ENCODE results near the gene ATP2B3.

ATP2B3 gene

DNA sequence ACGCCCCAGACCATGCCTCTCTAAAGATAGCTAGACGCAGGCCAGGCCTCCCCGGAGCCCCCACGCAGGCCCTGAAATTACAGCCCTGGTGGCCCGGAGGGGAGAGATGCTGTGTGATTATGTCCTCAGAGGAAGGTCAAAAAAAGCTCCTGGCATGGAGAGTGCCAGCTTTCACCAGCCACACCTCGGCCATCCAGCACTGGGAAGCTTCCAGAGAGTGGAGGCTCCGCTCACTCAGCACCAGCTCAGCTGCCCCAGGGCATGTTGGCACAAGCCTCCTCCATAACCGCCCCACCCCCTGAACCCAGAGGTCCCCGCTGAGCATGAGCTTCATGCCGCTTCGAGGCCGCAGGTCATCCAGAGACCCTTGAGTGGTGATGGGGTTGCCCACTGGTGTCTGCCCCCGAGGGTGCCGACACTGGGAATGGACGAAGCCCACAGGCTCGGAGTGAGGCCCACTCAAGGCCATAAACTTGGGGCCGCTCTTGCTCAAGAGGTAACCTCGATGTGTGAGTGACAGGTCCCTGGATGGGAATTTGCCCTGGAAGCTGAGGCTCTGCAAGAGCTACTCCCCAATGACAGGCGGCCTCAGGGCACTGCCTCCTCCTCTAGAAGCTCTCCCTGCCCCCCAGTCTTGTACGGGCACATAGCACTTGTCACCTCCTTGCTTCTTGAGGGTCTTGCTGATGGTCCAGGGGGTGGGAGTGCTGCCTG, 27.1 kb upstream of the ATP2B3 start:
- no peak for DNase-seq

DNA sequence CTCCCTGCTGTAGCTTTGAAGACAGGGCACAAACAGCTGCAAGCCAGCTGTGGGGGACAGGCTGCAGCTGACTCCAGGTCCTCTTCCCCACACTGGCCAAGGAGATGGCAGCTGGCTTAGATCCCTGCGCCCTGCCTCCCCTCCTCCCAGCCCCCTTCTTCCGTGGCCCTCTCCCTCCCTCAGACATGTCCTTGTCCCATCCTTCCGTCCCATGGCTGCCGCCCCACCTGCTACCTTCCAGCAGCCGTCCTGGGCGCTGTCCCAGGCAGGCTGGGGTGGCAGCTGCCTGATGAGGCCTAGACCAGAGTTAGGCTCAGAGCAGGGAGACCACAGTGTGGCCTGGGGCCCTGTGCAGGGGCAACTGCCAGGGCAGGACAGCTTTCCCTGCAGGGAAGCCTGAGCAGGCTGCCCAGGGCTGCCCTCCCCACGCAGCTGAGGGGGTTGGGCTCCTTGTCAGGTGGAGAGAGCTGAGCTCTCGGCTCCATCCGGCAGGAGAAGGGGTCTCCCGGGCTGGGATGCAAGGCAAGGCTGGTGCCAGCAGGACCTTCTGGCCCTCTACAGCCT, 26.0 kb upstream of the ATP2B3 start:
- no peak for DNase-seq

DNA sequence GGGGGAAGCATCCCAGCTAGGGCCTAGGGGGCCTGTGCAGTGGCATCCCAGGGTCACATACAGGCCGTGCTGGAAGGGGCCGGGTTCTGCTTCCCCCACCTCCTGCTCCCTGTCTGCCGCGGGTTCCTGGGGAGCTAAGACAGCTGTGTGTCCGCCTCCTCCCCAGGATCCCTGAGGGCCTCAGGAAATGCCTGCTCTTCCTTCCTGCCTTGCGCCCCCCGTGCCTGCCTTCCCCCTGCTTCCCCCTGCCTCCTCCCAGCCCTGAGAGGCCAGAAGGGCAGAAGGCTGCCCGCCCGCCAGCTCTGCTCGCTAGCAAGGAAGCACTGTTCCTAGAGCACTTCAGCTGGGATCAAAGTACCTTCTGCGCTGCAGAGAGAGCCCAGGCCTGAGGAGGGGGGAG, 25.5 kb upstream of the ATP2B3 start:
- no peak for DNase-seq

DNA sequence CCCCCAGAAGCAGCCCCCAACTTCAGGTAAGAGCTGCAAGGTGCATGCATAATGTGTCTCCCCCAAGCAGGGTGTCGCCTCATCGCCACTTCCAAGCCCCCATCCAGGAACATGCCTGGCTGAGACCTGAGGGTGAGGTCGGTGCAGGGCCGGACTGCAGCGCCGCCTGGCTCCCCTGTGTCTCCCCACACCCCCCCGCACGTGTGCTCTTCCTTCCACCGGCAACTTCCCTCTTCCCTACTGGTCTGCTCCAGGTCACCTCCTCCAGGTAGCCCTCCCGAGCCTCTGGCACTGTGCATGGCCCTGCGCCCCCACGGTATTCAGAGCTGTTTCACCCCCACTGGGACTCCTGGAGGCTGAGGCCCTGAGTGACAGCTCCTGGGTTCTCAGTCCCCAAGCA, 24.9 kb upstream of the ATP2B3 start:
- DNase-seq: no peak

DNA sequence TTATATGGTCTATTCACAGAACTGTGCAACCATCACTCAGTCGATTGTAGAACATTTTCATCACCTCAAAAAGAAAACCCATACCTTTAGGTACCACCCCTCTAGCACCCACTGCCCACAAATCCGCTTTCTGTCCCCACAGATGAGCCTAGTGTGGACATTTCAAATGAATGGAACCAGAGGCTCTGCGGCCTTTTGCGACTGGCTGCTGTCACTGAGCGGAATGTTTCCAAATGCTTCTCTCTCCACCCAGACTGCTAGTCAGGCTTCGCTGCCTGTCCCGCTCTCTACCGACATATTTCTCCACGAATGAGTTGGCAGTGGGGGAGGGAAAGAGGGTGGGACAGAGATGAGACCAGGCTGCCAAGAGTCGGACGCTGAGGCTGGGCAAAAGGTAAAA, 24.4 kb upstream of the ATP2B3 start:
- no peak for DNase-seq

DNA sequence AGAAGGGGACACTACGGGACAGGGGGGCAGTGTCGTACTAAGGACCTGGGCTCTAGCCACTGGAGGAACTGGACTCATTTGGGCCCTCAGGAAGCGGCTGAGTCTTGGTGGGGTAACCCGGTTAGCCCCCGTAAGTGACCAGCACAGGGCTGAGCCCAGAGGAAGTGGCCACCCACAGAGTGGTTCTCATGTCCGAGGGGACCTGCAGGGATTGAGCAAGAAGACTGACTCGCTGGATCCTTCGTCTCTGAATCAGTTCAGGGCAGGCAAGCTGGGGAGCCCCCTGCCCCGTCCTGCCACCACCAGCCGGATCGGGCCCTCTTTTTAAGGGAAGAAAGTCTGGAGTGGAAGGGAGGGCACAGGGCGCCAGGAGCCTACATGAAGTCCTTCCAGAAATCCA, 23.4 kb upstream of the ATP2B3 start:
- no peak for DNase-seq

DNA sequence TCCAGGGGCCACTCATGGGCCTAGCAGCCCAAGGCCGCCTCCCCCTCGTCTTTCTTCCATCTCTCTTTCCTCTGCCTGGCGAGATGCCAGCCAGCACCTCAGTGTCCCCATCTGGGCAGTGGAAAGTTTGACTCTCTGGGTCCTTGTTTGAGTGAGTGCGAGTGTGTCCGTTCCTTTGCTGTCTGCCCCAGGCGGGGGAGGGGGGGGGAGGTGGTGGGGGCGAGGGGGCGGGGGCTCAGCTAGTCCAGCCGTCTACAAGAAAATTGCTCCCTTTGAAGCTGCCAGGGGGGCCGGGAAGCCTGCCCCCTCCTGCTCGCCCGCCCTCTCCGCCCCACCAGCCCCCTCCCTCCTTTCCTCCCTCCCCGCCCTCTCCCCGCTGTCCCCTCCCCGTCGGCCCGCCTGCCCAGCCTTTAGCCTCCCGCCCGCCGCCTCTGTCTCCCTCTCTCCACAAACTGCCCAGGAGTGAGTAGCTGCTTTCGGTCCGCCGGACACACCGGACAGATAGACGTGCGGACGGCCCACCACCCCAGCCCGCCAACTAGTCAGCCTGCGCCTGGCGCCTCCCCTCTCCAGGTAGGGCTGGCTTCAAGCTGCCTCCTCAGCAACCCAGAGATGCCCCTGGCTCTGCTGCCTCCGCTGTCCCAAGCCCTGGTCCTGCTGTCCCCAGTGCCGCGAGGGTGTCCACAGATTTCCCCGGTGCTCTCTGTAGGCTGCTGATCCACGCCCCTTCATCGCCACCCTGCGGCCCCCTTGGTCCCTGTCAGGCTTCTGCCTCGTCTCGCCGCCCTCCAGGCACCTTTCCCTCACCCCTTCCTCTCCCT, 22.7 kb upstream of the ATP2B3 start, which contains the start of gene BGN:
TSS of gene BGN (plus strand) at position 440 of the 821 bp plus-strand sequence. CDS start 9,652 bp downstream, outside the sequence.
- peak; percentile 12 for DNase-seq

DNA sequence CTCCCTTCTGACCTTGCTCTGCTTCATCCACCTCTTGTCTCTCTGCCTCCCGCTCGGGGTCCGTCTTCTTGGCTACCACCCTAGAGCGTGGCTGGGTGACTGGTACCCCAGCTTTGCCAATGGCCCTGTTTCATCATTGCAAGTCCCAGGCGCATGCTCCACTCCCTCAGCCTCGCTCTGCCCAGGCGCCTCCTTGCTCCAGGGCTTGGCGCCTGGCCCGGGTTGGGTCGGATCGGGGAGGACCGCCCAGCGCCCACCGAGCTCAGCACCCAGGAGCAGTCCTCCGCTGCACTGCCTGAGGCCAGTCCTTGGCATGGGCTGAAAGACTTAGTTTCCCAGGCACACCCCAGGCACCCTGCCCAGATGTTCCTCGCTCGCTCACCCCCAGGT, 22.1 kb upstream of the ATP2B3 start:
- DNase-seq: no peak

DNA sequence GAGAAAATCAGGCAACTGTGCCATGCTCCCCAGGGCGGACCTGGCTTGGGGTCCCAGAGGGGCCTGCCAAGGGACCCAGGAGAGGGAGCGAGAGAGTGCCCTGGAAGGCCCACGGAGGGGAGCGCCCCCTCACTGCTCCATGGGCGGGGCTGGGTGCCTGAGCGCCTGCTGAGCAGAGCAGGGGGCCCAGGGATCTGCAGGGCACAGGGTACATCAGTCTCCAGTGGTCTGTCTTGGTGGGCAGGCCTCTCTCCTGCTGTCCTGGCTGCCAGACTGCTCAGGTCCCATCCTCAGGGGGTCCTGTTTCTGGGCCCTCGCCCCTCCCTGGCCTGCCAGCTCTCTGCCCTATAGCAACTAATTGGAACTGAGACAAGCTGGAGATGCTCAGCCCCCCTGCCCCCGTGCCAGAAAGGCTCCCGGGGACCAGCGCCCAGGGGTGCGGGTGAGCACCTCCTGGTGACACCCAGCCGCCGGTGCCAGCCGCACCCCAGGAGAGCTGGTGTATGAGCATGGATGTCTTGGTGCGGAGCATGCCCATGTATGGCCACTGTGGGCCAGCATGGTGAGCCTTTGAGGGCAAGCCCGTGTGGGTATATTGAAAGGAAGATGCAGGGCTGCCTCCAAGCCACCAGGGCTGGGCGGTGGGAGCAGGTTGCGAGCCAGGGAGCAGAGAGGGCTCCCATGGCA, 21.4 kb upstream of the ATP2B3 start:
- DNase-seq: no peak

DNA sequence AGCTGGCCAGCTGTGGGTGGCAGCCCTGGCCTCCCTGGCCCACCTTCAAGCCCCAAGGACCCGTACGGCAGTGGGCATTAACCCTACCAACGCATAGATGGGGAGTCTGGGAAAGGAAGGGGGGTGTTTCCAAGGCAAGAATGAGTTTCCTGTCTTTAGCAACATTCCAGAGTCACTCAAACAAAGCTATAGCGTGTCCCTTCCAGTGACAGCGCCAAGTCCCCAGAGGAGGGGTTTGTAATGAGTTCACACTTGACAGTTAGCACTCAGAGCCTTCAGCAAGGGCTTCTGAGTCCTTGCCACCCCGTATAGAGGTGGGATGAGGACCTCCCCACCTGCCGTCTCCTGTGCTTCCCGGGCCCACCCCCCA, 20.9 kb upstream of the ATP2B3 start:
- DNase-seq: no peak

DNA sequence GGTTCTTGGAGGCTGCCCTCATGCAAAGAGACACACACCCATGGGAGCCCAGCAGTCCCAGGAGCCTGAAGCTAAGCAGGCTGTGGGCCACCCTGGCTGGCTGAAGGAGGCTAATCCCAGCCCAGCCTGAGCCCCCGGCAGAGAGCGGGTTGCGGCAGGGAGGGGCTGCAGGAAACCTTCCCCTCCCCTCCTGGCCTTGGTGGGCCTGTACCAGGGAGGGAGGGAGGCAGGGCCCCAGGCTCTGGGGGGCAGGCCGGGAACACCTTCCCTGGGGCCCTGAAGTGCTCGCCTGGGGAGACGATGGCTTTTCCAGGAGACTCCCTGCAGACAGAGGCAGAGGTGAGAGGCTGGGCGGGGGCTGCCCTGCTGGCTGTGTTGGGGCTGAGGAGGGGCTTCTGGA, 19.0 kb upstream of the ATP2B3 start:
- DNase-seq: no peak

DNA sequence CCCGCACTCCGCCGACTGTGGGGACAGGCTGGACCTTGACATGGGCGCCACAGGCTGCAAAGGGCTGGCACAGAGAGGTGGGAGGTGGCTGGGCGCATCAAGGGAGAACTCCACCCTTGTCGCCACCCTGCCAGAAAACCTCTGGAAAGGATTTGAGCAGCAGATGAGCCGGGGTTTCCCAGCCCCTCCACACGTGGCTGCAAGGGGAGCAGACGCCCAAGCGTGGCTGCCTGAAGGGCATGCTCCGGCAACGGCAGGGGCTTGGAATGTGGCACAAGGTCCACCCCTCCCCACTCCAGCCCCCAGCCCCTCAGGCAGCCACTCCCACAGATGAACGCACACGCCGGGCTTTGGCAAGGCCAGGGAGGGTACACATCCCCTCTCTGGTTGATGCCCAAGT, 18.1 kb upstream of the ATP2B3 start:
- no peak for DNase-seq

DNA sequence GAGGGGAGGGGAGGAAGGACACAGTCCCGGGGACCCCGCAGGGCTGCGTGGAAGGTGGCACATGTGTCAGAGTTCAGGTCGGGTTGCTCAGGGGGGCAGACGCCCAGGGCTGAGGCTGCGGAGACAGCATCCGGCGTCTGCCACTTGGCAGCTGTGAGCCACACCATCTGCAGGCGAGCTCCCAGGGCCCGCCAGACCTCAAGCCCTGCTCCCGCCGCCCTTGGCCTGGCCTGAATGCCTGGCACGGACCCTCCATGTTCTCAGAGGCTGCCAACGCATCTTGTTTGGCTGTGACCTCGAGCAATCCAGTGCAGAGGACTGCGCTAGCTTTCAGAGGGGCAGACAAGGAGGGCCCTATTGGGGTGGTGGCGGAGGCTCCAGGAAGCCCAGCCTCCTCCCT, 17.6 kb upstream of the ATP2B3 start:
- DNase-seq: no peak

DNA sequence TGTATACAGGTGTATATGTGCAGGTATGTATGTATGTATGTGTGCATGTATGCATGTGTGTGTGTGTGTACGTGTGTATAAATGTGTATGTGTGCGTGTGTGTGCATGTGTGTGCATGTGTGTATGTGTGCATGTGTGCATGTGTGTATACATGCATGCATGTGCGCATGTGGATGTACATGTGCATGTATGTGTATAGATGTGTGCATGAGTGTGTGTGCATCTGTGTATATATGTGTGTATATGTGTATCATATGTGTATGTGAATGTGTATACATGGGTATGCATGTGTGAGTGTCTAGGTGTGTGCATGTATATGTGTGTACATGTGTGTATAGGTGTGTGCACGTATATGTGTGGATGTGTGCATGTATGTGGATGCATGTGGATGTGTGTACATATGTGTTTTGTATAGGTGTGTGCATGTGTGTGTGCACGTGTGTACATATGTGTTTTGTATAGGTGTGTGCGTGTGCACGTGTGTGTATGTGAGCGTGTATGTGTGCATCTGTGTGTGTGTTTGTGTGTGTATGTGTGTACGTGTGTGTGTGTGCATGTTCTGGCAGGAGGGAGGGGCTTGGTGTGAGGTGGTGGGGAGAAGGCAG, 16.7 kb upstream of the ATP2B3 start:
- DNase-seq: no peak

DNA sequence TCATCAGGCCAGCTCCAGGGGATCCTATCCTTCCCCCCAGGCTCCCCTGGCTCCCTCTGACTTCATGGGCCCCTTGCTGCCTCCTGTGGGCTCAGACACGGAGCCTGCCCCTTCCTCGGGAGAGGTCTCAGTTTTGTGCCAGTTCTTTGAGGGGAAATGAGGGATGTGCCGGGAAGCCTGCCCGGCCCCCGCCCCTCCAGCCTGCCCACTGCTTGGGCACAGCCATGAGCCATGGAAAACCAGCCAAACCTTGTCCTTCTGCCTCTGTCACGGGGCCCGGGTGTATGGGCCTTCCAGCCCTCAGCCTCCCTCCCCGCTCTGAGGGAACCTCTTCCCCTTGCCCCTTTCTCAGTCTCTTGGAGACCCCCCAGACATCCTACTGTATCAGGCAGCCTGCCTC, 15.9 kb upstream of the ATP2B3 start:
- no peak for DNase-seq

DNA sequence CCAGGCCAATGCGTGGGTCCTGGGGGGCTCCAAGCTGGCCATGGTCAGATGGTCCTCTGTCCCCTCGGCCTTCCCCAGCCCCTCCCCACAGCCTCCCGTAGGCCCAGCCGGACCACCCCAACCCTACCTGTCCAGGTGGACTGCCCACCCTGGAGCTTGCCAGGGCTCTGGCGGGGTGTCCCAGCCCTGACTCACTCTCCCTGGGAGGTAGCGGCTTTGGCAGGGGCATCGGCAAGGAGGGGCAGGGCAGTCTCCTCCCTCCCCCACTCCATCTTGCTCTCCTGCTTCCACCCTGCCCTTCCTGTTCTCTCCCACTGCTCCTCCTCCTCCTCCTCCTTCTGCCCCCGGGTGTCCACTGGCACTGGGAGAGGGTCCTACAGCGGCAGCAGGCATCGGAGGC, 15.3 kb upstream of the ATP2B3 start:
- DNase-seq: no peak

DNA sequence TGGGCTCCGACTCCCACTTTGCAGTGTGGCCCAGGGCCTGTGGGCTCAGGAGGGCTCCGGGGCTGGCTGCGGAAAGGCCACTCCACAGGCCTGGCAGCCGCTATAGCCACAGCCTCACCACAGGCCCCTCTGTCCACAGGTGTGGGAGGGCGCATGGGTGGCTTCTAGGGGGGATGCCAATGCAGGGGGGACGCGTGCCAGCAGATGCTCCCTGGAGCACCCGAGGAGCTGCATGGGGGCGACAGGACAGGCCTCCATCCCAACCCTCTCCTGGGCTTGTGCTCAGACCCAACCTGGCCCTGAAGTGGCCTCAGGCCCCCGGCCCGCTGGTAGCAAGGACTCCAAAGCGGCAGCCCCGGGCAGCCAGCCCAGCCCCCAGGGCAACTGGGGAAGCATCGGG, 14.6 kb upstream of the ATP2B3 start:
- DNase-seq: no peak

DNA sequence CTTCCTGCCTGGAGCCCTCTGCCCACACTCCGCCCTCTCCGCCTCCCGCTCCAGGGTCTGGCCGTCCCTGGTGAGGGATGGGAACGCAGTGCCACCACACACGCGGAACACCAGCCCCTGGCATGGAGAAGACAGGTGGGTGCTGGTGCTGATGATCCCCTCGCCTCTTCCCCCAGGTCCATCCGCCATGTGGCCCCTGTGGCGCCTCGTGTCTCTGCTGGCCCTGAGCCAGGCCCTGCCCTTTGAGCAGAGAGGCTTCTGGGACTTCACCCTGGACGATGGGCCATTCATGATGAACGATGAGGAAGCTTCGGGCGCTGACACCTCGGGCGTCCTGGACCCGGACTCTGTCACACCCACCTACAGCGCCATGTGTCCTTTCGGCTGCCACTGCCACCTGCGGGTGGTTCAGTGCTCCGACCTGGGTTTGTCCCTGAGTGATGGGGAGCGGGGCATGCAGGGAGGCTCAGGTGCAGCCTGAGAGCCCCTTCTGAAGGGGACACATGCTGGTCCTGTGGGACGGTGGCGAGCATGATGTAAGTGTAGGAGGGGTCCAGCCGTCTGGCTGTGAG, 12.9 kb upstream of the ATP2B3 start:
- no peak for DNase-seq

DNA sequence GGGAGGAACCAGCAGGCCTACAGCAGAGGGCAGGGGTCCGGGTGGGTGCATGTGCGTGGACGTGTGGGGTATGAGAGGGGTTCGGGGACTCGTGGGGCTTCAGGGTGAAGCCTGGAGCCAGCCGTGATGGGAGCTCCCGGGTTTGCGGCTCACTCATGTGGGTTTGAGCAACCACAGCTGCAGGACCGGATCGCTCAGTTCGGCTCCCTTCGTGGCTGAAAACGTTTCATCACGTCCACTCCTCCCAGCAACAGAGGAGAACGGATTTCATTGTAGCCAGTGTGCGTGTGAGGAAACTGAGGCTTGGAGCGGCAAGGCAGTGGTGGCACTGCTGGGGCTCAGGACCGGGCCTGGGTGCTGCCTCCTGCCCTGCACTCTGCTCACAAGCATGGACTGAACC, 12.1 kb upstream of the ATP2B3 start:
- no peak for DNase-seq

DNA sequence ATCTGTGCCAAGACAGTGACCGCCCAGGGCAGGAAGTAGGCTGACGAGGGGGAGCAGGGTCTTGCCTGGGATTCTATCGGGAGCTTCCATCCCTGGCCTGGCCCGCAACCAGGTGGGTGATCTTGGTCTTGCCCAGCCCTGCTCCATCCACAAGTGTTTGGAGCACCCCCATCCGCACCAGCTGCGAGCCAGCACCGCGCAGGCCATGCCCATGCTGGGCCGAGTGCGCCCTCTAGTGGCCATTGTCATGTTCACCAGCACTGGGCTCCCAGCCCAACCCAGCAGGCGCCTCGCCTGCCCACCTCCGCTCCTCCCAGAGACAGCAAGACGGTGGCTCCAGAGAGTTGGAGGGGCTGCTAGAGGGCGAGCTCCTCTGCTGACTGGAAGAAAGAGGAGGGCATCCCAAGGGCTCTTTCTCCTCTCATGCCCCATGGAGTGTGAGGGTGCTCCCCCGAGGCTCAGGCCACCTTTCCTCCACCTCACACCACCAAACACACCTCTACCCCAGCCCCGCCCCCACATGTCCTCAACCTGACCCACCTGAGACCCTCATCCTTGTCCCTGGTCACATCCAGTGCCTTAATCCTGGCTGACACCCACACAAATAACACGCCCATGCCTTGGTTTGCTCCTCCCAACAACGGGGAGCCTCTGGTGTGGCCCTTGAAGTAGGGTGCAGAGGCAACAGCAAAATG, 9.8 kb upstream of the ATP2B3 start:
- peak; percentile 83 for DNase-seq

DNA sequence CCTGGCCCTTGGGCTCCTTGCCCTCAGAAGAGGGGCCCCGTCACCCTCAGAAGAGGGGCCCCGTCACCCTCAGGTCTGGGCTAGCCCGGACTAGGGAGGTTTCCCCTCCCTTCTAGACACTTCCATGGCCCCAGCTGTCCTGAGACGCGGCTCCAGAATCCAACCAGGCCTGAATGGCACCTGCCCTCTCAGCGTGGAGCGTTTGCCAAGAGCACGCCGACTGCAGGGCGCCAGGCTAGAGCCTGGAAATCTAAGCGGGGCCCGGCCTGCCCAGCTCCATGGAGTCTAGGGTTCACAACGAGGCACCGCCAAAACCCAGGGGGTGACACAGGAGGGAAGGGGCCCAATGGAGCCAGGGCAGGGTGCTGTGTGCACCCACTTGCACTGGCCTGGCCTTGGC, 7.8 kb upstream of the ATP2B3 start:
- no peak for DNase-seq

DNA sequence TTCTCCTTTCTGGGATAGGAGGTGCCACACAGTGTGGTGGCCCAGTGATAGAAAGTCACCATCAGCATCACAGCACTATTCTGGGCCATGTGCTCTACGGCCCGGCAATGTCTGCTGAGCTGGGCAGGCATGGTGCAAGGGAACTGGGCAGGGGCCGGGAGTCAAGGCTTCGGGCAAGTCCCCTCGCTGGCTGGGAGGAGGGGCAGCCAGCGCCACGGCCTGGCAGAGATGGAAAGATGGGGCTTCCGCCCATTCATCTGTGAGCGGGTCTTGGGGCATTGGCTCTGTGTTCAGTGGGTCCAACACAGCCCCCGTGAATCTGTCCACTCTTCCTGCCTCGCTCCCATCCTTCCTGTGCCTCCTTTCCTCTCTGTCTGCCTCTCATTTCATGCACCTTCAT, 7.1 kb upstream of the ATP2B3 start:
- no peak for DNase-seq
